Mesothelial cell of epicardium (in vitro differentiated cells): ENCODE measurements around the gene AKIRIN2. TPM values are rescaled to one million over a fixed set of nuclear protein-coding genes. Genes with fewer than 3 reads are reported as not detected.

Source experiments
- DNase-seq, 2 experiments: peaks; one replicate each; pipeline ENCODE4 v3.0.0; 2021; ENCODE audit warnings: low spot score in 2 of 2; ENCODE audit not compliant: unreplicated experiment in 2 of 2
- H3K27ac Mint-ChIP-seq: 2 replicates; pipeline ENCODE4 v1.8.0; 2021; ENCODE audit warnings: mixed read lengths
- H3K27me3 Mint-ChIP-seq: 2 replicates; pipeline ENCODE4 v1.8.0; 2021; ENCODE audit warnings: low read depth, mixed read lengths
- H3K36me3 Mint-ChIP-seq: 2 replicates; pipeline ENCODE4 v1.8.0; 2021; ENCODE audit warnings: mixed read lengths
- H3K4me1 Mint-ChIP-seq: 2 replicates; pipeline ENCODE4 v1.8.0; 2021; ENCODE audit warnings: mixed read lengths
- H3K4me3 Mint-ChIP-seq: 2 replicates; pipeline ENCODE4 v1.8.0; 2021; ENCODE audit warnings: mild to moderate bottlenecking, moderate library complexity, mixed read lengths
- H3K9me3 Mint-ChIP-seq: 2 replicates; pipeline ENCODE4 v1.8.0; 2021; ENCODE audit warnings: mixed read lengths
- total RNA-seq: library from RNA; stranded (reverse); gene quantifications from 3 replicates; pipeline ENCODE4 v1.2.1, GENCODE V29; 2021
- TF ChIP-seq, protein P1 (sequence below): fragments of 200-600 bp; sonication (generic); IDR thresholded peaks from one replicate; pipeline ENCODE4 v1.5.0; 2021; ENCODE audit warnings: antibody characterized with exemption; ENCODE audit not compliant: unreplicated experiment

The AKIRIN2 gene
- total RNA-seq, 1 donor from 2014 or later = 88.1 TPM

DNA sequence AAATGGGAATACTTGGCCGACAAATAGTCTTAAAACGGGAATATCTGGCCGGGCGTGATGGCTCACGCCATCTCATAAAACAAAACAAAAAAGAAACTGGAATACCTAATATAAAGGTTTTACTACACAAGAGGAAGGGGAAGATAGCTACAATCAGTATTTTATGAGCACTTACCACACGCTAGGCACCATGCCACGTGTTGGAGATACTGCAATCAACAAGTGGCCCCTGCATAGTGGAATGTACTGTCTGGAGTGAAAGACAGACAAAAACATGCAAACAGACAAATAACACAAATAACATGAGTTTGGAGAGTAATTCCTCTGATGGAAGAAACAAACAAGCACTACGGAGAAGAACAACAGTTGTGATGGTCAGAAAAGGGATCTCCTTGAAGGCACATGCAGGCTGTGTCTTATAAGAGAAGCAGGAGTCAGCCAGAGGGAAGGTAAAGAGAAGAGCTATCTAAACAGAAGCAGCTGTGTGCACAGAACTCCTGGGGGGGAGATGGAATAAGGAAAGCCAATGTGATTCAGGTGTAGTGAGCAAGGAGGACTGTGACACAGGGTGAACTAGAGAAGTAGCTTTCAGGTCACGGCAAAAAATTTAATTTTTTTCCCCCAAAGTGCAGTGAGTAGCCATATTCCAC, 39.1 kb upstream of the AKIRIN2 start:
- Mint-ChIP-seq H3K36me3 (no peaks in the 10 kb centered on the region), H3K4me3 (no peak overlapping the region), H3K9me3 (no peaks in the 10 kb centered on the region), H3K27me3 (no peaks in the 10 kb centered on the region), H3K4me1 (no peaks in the 10 kb centered on the region), H3K27ac (no peak overlapping the region)
- TF ChIP-seq, protein P1, sequence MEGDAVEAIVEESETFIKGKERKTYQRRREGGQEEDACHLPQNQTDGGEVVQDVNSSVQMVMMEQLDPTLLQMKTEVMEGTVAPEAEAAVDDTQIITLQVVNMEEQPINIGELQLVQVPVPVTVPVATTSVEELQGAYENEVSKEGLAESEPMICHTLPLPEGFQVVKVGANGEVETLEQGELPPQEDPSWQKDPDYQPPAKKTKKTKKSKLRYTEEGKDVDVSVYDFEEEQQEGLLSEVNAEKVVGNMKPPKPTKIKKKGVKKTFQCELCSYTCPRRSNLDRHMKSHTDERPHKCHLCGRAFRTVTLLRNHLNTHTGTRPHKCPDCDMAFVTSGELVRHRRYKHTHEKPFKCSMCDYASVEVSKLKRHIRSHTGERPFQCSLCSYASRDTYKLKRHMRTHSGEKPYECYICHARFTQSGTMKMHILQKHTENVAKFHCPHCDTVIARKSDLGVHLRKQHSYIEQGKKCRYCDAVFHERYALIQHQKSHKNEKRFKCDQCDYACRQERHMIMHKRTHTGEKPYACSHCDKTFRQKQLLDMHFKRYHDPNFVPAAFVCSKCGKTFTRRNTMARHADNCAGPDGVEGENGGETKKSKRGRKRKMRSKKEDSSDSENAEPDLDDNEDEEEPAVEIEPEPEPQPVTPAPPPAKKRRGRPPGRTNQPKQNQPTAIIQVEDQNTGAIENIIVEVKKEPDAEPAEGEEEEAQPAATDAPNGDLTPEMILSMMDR = no peak
- DNase-seq = no peak

DNA sequence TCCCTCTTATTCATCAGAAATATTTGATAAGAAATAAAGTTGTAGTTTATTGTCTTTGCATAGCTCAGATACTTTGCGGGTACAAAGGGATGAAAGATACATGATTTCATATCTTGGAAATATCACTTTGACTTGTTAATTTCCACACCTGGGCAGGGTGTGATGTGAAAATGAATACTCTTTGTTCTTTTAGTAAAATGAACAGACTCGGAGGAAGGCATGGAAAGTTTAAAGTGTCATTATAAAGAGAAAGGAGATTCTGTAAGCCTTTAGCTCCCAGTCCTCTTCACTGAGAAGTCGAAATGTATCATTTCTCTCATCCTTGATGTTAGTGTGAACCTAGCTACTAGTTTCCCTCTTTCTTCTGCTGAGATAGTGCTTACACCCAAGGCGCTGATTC, 36.7 kb upstream of the AKIRIN2 start:
- H3K36me3 Mint-ChIP-seq = no peaks in the 10 kb centered on the region
- no peaks in the 10 kb centered on the region for H3K4me1 Mint-ChIP-seq
- no peaks in the 10 kb centered on the region for H3K9me3 Mint-ChIP-seq
- TF ChIP-seq, protein P1 = no peak
- H3K4me3 Mint-ChIP-seq = no peak overlapping the region
- H3K27me3 Mint-ChIP-seq = no peaks in the 10 kb centered on the region
- H3K27ac Mint-ChIP-seq = no peak overlapping the region
- DNase-seq = no peak

DNA sequence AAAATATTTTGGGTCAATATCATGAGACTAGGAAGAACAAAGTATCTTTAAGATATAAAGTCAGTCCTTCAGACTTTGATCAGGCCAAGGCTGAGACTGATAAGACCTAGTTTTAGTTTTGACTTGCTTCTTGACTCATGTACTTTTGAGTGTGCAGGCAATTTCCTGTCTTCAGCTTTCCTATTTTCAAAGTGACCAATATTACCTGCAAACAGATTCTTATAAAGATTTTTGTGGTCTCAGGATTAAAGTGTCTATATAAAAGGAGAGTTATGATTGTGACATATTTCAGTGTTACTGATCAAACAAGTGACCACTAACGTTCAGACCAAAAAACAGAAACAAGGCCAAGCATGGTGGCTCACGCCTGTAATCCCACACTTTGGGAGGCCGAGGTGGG, 36.0 kb upstream of the AKIRIN2 start:
- H3K4me3 Mint-ChIP-seq = no peak overlapping the region
- no peaks in the 10 kb centered on the region for H3K27me3 Mint-ChIP-seq
- TF ChIP-seq, protein P1 = no peak
- H3K9me3 Mint-ChIP-seq = no peaks in the 10 kb centered on the region
- H3K36me3 Mint-ChIP-seq = no peaks in the 10 kb centered on the region
- DNase-seq = no peak
- peak overlapping the region; percentile 9 for H3K27ac Mint-ChIP-seq
- H3K4me1 Mint-ChIP-seq = no peaks in the 10 kb centered on the region

DNA sequence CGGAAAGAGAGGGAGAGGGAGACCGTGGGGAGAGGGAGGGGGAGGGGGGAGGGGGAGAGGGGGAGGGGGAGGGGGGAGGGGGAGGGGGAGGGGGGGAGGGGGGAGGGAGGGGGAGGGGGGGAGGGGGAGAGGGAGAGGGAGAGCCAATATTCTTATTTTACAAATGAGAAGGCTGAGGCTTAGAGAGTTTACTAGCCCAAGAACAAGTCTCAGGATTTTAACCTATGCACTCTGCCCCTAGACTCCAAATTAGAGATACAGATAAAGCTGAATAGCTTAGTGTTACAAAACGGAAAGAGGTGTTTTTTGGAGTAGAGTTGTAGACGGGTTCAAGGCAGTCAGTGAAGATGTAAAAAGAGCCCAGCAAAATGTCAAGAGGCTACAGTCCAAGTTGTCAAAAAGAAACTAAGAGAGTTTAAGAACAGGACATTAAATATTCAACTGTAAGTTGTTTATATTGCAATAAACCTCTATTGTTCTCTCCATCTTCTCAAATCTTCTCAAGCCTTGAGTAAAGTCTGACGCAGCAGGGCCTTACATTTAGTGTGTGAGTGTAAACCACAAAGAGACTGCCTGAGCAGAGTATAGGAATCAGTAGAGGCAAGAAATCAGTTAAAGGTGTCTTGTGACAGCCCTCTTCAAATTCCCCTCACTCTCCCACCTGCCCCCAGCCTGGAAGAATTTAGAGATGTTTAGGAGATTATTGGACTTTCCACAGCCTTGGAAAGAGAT, 34.9 kb upstream of the AKIRIN2 start:
- H3K9me3 Mint-ChIP-seq = no peaks in the 10 kb centered on the region
- no peaks in the 10 kb centered on the region for H3K36me3 Mint-ChIP-seq
- no peak for DNase-seq
- TF ChIP-seq, protein P1 = no peak
- H3K27ac Mint-ChIP-seq = no peak overlapping the region
- no peak overlapping the region for H3K4me3 Mint-ChIP-seq
- H3K4me1 Mint-ChIP-seq = peaks cover 7% of the 10 kb centered on the region
- H3K27me3 Mint-ChIP-seq = no peaks in the 10 kb centered on the region

DNA sequence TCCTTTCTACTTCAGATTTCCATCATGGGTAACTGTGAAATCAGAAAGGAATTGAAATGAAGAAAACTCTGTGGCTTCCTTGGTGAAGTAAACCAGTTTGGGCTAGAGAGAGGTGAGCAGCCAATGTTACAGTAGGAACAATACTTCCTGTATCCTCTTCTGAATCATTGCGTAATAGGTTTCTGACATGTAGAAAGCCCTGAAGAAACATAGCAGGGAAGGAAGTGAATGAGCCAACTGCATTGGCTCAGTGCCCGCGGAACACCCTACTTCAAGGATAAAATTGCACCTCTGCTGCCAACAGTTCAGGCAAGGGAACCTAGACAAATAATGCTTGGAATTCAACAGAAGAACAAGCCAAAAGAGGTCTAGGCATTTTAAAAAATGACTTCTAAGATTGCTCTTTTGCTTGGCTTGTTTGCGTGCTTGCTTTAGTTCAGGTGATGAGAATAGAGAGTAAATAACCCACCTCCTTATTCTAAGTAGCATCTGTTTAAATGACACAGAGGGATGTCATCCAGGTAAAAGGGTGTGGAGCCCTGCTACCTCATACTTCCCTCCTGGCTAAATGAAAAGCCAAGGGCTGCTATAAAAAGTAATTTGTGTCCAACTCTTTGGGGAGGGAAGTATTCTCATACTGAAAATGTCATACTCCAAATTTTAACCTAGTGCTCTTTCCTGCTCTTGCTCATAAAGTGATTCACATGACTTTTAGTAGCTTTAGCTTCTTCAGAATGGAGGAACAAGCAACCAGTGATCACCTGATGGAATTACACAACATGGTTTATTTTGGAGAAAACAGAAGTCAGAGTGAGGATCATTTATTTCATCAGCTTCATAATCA, 30.0 kb upstream of the AKIRIN2 start:
- peak overlapping the region; percentile 92 for H3K27ac Mint-ChIP-seq
- H3K4me3 Mint-ChIP-seq = no peak overlapping the region
- no peaks in the 10 kb centered on the region for H3K36me3 Mint-ChIP-seq
- H3K9me3 Mint-ChIP-seq = no peaks in the 10 kb centered on the region
- peaks cover 30% of the 10 kb centered on the region for H3K4me1 Mint-ChIP-seq
- H3K27me3 Mint-ChIP-seq = no peaks in the 10 kb centered on the region
- TF ChIP-seq, protein P1 = no peak
- peak; percentile 34 to 75 for DNase-seq
